K562 (cell line): ENCODE measurements around the gene AMZ1. TPM values are rescaled to one million over a fixed set of nuclear protein-coding genes. Genes with fewer than 3 reads are reported as not detected.

ENCODE experiments used
- CREB3 ChIP-seq: fragments of 450-650 bp; conservative IDR thresholded peaks from 2 replicates; pipeline ENCODE4 v1.6.1; 2016; ENCODE audit warnings: missing genetic modification characterization, low read depth, mild to moderate bottlenecking, missing compliant biosample characterization, moderate library complexity
- E4F1 ChIP-seq: fragments of 250-450 bp; sonication (Bioruptor Pico); IDR thresholded peaks from 2 replicates; pipeline ENCODE4 v1.5.0; 2021; ENCODE audit warnings: mild to moderate bottlenecking, borderline replicate concordance
- PPARD ChIP-seq: fragments of 250-450 bp; sonication (Bioruptor Pico); IDR thresholded peaks from 2 replicates; pipeline ENCODE4 v1.8.0; 2022; ENCODE audit warnings: inconsistent platforms, mild to moderate bottlenecking, moderate library complexity
- RBM17 ChIP-seq: fragments of 200-400 bp; formaldehyde crosslinking; IDR thresholded peaks from 2 replicates; pipeline ENCODE4 v1.6.1; 2017; ENCODE audit warnings: low read depth, mild to moderate bottlenecking, low read length, borderline replicate concordance
- SMARCA4 ChIP-seq: fragments of 450-650 bp; IDR thresholded peaks from 2 replicates; pipeline ENCODE4 v1.6.1; 2016
- TAF1 ChIP-seq: IDR thresholded peaks from 2 replicates; pipeline ENCODE4 v1.6.1; 2011; ENCODE audit warnings: mild to moderate bottlenecking, low read length, moderate library complexity; ENCODE audit not compliant: insufficient read depth, control insufficient read depth, severe bottlenecking; ENCODE audit errors: extremely low read depth
- TCF7L2 ChIP-seq: fragments of 150-350 bp; IDR thresholded peaks from 2 replicates; pipeline ENCODE4 v1.6.1; 2016; ENCODE audit warnings: low read depth, mild to moderate bottlenecking, low read length, moderate library complexity
- YY1 ChIP-seq, 3 experiments: IDR thresholded peaks; 2 replicates each; pipeline ENCODE4 v1.6.1; 2011; ENCODE audit warnings: low read length in 2 of 3, mild to moderate bottlenecking in 2 of 3, moderate library complexity in 2 of 3, borderline replicate concordance in 1 of 3, control low read depth in 1 of 3, low read depth in 1 of 3; ENCODE audit not compliant: insufficient read depth in 3 of 3, insufficient replicate concordance in 2 of 3, control insufficient read depth in 1 of 3, insufficient read length in 1 of 3; ENCODE audit errors: extremely low read depth in 1 of 3
- ZBTB34 ChIP-seq: fragments of 250-450 bp; sonication (Bioruptor Pico); IDR thresholded peaks from 2 replicates; pipeline ENCODE4 v1.8.0; 2021; ENCODE audit warnings: mild to moderate bottlenecking, moderate library complexity
- ZNF408 ChIP-seq: fragments of 250-450 bp; sonication (Bioruptor Pico); IDR thresholded peaks from 2 replicates; pipeline ENCODE4 v1.4.0; 2020; ENCODE audit warnings: low read depth, mild to moderate bottlenecking, moderate library complexity
- ZNF785 ChIP-seq: fragments of 250-450 bp; sonication (Bioruptor Pico); IDR thresholded peaks from 2 replicates; pipeline ENCODE4 v1.4.0; 2020; ENCODE audit warnings: mild to moderate bottlenecking
- polyA plus RNA-seq, 8 experiments: library from polyadenylated mRNA; depleted of rRNA in 4 of 8; stranded (reverse) in 5 of 8; unstranded in 3 of 8; fragments of >200 nt; fragmentation: Nextera tagmentation in 2 of 8; fragmentation: Illumina TruSeq in 1 of 8; extraction: Ambion mirVana in 2 of 8; extraction: Trizol in 1 of 8; gene quantifications; 2 replicates each; pipeline versions ENCODE4 v1.2.1 to v1.2.3, GENCODE V29; 2011 to 2014; ENCODE audit warnings: inconsistent platforms in 1 of 8, missing spikeins in 1 of 8
- total RNA-seq, 7 experiments: library from RNA; depleted of rRNA in 6 of 7; stranded (reverse); fragments of >200 nt in 6 of 7; fragmentation: Illumina TruSeq in 2 of 7; extraction: Trizol in 2 of 7; gene quantifications; 2 replicates each; pipeline versions ENCODE4 v1.2.1 to v1.2.3, GENCODE V29; 2011 to 2021; ENCODE audit warnings: low replicate concordance in 1 of 7
- TF ChIP-seq, protein P1 (sequence below): sonication (generic); formaldehyde crosslinking; IDR thresholded peaks from 2 replicates; pipeline ENCODE4 v1.8.0; 2022; ENCODE audit warnings: mild to moderate bottlenecking, missing genetic modification reagents
- TF ChIP-seq, protein P2 (sequence below): fragments of 450-650 bp; IDR thresholded peaks from 2 replicates; pipeline ENCODE4 v1.6.1; 2016; ENCODE audit warnings: missing biosample characterization, missing genetic modification characterization

AMZ1 gene
- total and polyA plus RNA-seq, 9 of the 15 experiments (the other 6 are each of a cell fraction or from before 2014, with no cell fraction given) = not detected

GRCh38 chr7:2757904-2758672, 70.1 kb downstream of the AMZ1 start (continued):
- TF ChIP-seq E4F1 (no peak), TCF7L2 (no peak), PPARD (CRISPR knock-in tag) (no peak), TAF1 (no peak), RBM17 (no peak), YY1 (IDR thresholded peaks at IDR 0.05; ENCODE audit: borderline replicate concordance in 1 of 3, control insufficient read depth in 1 of 3, extremely low read depth in 1 of 3, insufficient read depth in 3 of 3, insufficient read length in 1 of 3, insufficient replicate concordance in 2 of 3, low read depth in 1 of 3, low read length in 2 of 3) (peak in 1 of 3 experiments; percentile 15), ZNF408 (CRISPR knock-in tag) (no peak), SMARCA4 (peak; percentile 97), ZBTB34 (no peak), CREB3 (tag) (0 out of 2 replicates have a peak, but pooled peaks have one; percentile 18), ZNF785 (no peak)
- TF ChIP-seq, protein P1, sequence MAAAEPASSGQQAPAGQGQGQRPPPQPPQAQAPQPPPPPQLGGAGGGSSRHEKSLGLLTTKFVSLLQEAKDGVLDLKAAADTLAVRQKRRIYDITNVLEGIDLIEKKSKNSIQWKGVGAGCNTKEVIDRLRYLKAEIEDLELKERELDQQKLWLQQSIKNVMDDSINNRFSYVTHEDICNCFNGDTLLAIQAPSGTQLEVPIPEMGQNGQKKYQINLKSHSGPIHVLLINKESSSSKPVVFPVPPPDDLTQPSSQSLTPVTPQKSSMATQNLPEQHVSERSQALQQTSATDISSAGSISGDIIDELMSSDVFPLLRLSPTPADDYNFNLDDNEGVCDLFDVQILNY = no peak
- TF ChIP-seq, protein P2, sequence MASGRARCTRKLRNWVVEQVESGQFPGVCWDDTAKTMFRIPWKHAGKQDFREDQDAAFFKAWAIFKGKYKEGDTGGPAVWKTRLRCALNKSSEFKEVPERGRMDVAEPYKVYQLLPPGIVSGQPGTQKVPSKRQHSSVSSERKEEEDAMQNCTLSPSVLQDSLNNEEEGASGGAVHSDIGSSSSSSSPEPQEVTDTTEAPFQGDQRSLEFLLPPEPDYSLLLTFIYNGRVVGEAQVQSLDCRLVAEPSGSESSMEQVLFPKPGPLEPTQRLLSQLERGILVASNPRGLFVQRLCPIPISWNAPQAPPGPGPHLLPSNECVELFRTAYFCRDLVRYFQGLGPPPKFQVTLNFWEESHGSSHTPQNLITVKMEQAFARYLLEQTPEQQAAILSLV (tag) = no peak
